Gastrocnemius medialis (tissue), 4 donors: ENCODE measurements around the gene AP4E1.
"Not testable (repeated sequence)": the region's sequence is repeated elsewhere in the genome, so short reads cannot be mapped to it uniquely, and the experiment has no call there.

ENCODE experiments used
- POLR2A ChIP-seq, 2 donors: fragments of 450-650 bp; IDR thresholded peaks; one replicate each; pipeline ENCODE4 v1.6.1; 2017; ENCODE audit warnings: antibody characterized with exemption in 2 of 2, mild to moderate bottlenecking in 2 of 2, moderate library complexity in 2 of 2
- TF ChIP-seq, protein P1 (sequence below), 5 experiments: fragments of 450-650 bp in 3 of 5; fragments of 200-600 bp in 2 of 5; sonication (generic) in 2 of 5; IDR thresholded peaks in 4 of 5; conservative IDR thresholded peaks in 1 of 5; 1 replicate in 4 of 5; 2 replicates in 1 of 5; pipeline ENCODE4 v1.5.1; 2016 to 2019; ENCODE audit warnings: antibody characterized with exemption in 5 of 5, mild to moderate bottlenecking in 3 of 5, moderate library complexity in 3 of 5

DNA sequence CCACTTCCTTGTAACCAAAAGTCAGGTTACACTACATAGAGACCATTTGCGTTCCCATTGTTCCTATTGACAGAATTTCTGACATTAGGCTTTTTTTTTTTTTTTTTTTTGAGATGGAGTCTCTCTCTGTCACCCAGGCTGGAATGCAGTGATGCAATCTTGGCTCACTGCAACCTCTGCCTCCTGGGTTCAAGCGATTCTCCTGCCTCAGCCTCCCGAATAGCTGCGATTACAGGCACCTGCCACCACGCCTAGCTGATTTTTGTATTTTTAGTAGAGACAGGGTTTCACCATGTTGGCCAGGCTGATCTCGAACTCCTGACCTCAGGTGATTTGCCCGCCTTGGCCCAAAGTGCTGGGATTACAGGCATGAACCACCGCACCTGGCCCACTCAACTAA is 7.1 kb upstream of the AP4E1 start:
- TF ChIP-seq, protein P1, sequence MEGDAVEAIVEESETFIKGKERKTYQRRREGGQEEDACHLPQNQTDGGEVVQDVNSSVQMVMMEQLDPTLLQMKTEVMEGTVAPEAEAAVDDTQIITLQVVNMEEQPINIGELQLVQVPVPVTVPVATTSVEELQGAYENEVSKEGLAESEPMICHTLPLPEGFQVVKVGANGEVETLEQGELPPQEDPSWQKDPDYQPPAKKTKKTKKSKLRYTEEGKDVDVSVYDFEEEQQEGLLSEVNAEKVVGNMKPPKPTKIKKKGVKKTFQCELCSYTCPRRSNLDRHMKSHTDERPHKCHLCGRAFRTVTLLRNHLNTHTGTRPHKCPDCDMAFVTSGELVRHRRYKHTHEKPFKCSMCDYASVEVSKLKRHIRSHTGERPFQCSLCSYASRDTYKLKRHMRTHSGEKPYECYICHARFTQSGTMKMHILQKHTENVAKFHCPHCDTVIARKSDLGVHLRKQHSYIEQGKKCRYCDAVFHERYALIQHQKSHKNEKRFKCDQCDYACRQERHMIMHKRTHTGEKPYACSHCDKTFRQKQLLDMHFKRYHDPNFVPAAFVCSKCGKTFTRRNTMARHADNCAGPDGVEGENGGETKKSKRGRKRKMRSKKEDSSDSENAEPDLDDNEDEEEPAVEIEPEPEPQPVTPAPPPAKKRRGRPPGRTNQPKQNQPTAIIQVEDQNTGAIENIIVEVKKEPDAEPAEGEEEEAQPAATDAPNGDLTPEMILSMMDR (IDR thresholded peaks at IDR 0.05 in 4 of 5, conservative IDR thresholded peaks at IDR 0.05 in 1 of 5), result not testable (repeated sequence)
- not testable (repeated sequence) for TF ChIP-seq POLR2A (IDR thresholded peaks at IDR 0.05)
